ENCODE results near the gene SMPD3. TPM values are rescaled to one million over a fixed set of nuclear protein-coding genes. Genes with fewer than 3 reads are reported as not detected.

Gene SMPD3
- total and polyA plus RNA-seq, 2 donors: 0.18 to 2.0 TPM

DNA sequence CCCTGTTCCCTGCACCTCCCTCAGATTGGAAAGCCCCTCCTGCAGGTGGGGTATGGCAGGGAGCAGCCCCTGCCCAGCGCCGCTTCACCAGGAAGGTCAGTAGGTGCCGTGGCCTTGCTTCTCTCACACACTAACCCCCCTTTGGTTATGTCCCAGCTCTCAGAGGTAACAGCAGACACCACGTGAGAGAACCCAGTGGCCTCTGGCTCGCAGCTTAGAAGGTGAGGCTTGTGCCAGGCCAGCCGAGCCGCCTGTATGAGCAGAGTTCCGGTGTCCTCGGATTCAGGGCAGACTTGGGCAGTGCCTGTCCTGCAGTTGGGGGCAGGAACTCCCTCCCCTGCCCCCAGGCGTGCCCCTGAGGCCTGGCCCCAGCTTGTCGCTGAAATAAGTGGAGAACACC is 90.4 kb downstream of the SMPD3 start:
- H3K36me3 ChIP-seq (ENCODE audit: insufficient read depth): peaks cover 13% of the 10 kb centered on the region
- H3K4me1 ChIP-seq (ENCODE audit: insufficient read depth): no peaks in the 10 kb centered on the region
- no peak overlapping the region for H3K4me3 ChIP-seq (ENCODE audit: low read depth, low read length)
- no peak overlapping the region for H3K27ac ChIP-seq (ENCODE audit: low read depth)
- DNase-seq (ENCODE audit: extremely low spot score): no peak
- 92% methylated on average over 11 of the region's 11 CpGs for WGBS

- no peak overlapping the region for H3K27ac ChIP-seq (ENCODE audit: low read depth)
- H3K36me3 ChIP-seq (ENCODE audit: insufficient read depth): peaks cover 13% of the 10 kb centered on the region
- H3K4me3 ChIP-seq (ENCODE audit: low read depth, low read length): no peak overlapping the region
- no peaks in the 10 kb centered on the region for H3K4me1 ChIP-seq (ENCODE audit: insufficient read depth)
- WGBS: 93% methylated on average over 9 of the region's 9 CpGs
- no peak for DNase-seq (ENCODE audit: extremely low spot score)
These were observed 90.8 kb downstream of the SMPD3 start for GRCh38 chr16:68357521-68357922.

GRCh38 chr16:68356919-68357286 is 91.4 kb downstream of the SMPD3 start:
- WGBS: 93% methylated on average over 5 of the region's 5 CpGs
- Histone ChIP-seq H3K27ac (ENCODE audit: low read depth) (no peak overlapping the region), H3K36me3 (ENCODE audit: insufficient read depth) (peaks cover 13% of the 10 kb centered on the region), H3K4me3 (ENCODE audit: low read depth, low read length) (no peak overlapping the region), H3K4me1 (ENCODE audit: insufficient read depth) (no peaks in the 10 kb centered on the region)
- no peak for DNase-seq (ENCODE audit: extremely low spot score)

- 73% methylated on average over 28 of the region's 28 CpGs for WGBS
- Histone ChIP-seq H3K4me1 (ENCODE audit: insufficient read depth) (no peaks in the 10 kb centered on the region), H3K4me3 (ENCODE audit: low read depth, low read length) (no peak overlapping the region), H3K36me3 (ENCODE audit: insufficient read depth) (peaks cover 13% of the 10 kb centered on the region), H3K27ac (ENCODE audit: low read depth) (no peak overlapping the region)
- no peak for DNase-seq (ENCODE audit: extremely low spot score)
These were observed 91.9 kb downstream of the SMPD3 start for GRCh38 chr16:68356249-68356918.

- Histone ChIP-seq H3K4me1 (ENCODE audit: insufficient read depth) (no peaks in the 10 kb centered on the region), H3K27ac (ENCODE audit: low read depth) (no peak overlapping the region), H3K36me3 (ENCODE audit: insufficient read depth) (peaks cover 13% of the 10 kb centered on the region), H3K4me3 (ENCODE audit: low read depth, low read length) (no peak overlapping the region)
- WGBS: 83% methylated on average over 28 of the region's 28 CpGs
- no peak for DNase-seq (ENCODE audit: extremely low spot score)
These were observed 92.7 kb downstream of the SMPD3 start for GRCh38 chr16:68355447-68356248.

- WGBS: 92% methylated on average over 9 of the region's 9 CpGs
These were observed 93.5 kb downstream of the SMPD3 start for GRCh38 chr16:68354816-68355215.

GRCh38 chr16:68353366-68353765 is 94.9 kb downstream of the SMPD3 start:
- peaks cover 14% of the 10 kb centered on the region for H3K36me3 ChIP-seq (ENCODE audit: insufficient read depth)
- H3K27ac ChIP-seq (ENCODE audit: low read depth): no peak overlapping the region
- no peak for DNase-seq (ENCODE audit: extremely low spot score)
- H3K4me3 ChIP-seq (ENCODE audit: low read depth, low read length): no peak overlapping the region
- H3K4me1 ChIP-seq (ENCODE audit: insufficient read depth): no peaks in the 10 kb centered on the region
- WGBS: 92% methylated on average over 13 of the region's 13 CpGs

More at GRCh38 chr16:68354816-68355215, 93.5 kb downstream of the SMPD3 start:
- H3K4me3 ChIP-seq (ENCODE audit: low read depth, low read length): no peak overlapping the region
- DNase-seq (ENCODE audit: extremely low spot score): no peak
- H3K4me1 ChIP-seq (ENCODE audit: insufficient read depth): no peaks in the 10 kb centered on the region
- peaks cover 13% of the 10 kb centered on the region for H3K36me3 ChIP-seq (ENCODE audit: insufficient read depth)
- H3K27ac ChIP-seq (ENCODE audit: low read depth): no peak overlapping the region

DNA sequence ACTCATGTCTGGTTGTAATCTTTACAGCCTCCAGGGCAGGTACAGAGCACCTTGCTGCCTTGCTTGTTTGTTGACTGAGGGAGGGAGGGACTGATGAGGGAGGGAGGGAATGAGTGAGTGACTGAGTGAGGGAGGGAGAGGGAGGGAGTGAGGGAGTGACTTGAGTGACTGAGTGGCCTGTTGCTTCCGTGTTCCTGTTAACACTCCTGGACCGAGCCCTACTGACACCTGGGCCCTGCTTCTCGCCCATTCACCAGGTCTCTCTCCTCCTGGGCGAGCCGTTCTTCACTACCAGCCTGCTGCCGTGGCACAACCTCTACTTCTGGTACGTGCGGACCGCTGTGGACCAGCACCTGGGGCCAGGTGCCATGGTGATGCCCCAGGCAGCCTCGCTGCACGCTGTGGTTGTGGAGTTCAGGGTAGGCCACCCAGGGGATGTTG is 96.3 kb downstream of the SMPD3 start:
- peak; percentile 60 for DNase-seq (ENCODE audit: extremely low spot score)
- peaks cover 14% of the 10 kb centered on the region for H3K36me3 ChIP-seq (ENCODE audit: insufficient read depth)
- H3K4me3 ChIP-seq (ENCODE audit: low read depth, low read length): no peak overlapping the region
- H3K4me1 ChIP-seq (ENCODE audit: insufficient read depth): no peaks in the 10 kb centered on the region
- 88% methylated on average over 11 of the region's 11 CpGs for WGBS
- no peak overlapping the region for H3K27ac ChIP-seq (ENCODE audit: low read depth)

GRCh38 chr16:68351463-68351862 is 96.8 kb downstream of the SMPD3 start:
- DNase-seq (ENCODE audit: extremely low spot score): no peak
- Histone ChIP-seq H3K4me1 (ENCODE audit: insufficient read depth) (no peaks in the 10 kb centered on the region), H3K27ac (ENCODE audit: low read depth) (no peak overlapping the region), H3K36me3 (ENCODE audit: insufficient read depth) (peaks cover 13% of the 10 kb centered on the region), H3K4me3 (ENCODE audit: low read depth, low read length) (no peak overlapping the region)
- 80% methylated on average over 11 of the region's 11 CpGs for WGBS

DNA sequence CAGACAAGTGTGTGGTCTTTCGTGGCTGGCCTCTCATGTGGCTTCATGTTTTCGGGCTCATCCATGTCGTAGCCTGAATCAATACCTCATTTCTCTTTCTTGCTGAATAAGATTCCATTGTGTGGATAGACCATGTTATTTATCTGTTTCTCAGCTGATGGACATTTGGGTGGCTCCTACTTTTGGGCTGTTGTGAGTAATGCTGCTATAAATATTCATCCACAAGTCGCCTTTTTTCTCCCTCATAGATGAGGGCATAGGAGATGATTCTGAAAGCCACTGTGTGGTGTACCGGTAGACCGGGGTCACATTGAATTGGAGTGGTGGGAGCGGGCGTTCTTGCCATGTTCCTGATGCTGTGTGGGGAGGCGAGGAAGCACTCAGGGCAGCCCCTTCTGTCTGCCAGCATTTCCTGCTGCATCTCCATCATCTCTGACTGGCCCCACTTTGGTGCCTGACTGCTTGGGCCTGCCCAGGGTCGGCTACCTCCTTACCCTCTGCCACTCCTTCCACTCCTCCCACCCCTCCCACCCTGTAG is 97.4 kb downstream of the SMPD3 start:
- Histone ChIP-seq H3K36me3 (ENCODE audit: insufficient read depth) (peaks cover 13% of the 10 kb centered on the region), H3K27ac (ENCODE audit: low read depth) (no peak overlapping the region), H3K4me1 (ENCODE audit: insufficient read depth) (no peaks in the 10 kb centered on the region), H3K4me3 (ENCODE audit: low read depth, low read length) (no peak overlapping the region)
- 91% methylated on average over 10 of the region's 10 CpGs for WGBS
- no peak for DNase-seq (ENCODE audit: extremely low spot score)

GRCh38 chr16:68349838-68350410 is 98.4 kb downstream of the SMPD3 start:
- no peaks in the 10 kb centered on the region for H3K4me1 ChIP-seq (ENCODE audit: insufficient read depth)
- H3K36me3 ChIP-seq (ENCODE audit: insufficient read depth): peaks cover 11% of the 10 kb centered on the region
- no peak for DNase-seq (ENCODE audit: extremely low spot score)
- no peak overlapping the region for H3K27ac ChIP-seq (ENCODE audit: low read depth)
- H3K4me3 ChIP-seq (ENCODE audit: low read depth, low read length): no peak overlapping the region
- 90% methylated on average over 10 of the region's 10 CpGs for WGBS

- no peaks in the 10 kb centered on the region for H3K4me1 ChIP-seq (ENCODE audit: insufficient read depth)
- WGBS: 93% methylated on average over 27 of the region's 27 CpGs
- no peak for DNase-seq (ENCODE audit: extremely low spot score)
- peaks cover 8% of the 10 kb centered on the region for H3K36me3 ChIP-seq (ENCODE audit: insufficient read depth)
- no peak overlapping the region for H3K27ac ChIP-seq (ENCODE audit: low read depth)
- no peak overlapping the region for H3K4me3 ChIP-seq (ENCODE audit: low read depth, low read length)
These were observed 99.5 kb downstream of the SMPD3 start for GRCh38 chr16:68348639-68349445.

GRCh38 chr16:68347605-68348004 is 100.7 kb downstream of the SMPD3 start:
- Histone ChIP-seq H3K4me1 (ENCODE audit: insufficient read depth) (no peaks in the 10 kb centered on the region), H3K4me3 (ENCODE audit: low read depth, low read length) (no peak overlapping the region), H3K36me3 (ENCODE audit: insufficient read depth) (peaks cover 5% of the 10 kb centered on the region), H3K27ac (ENCODE audit: low read depth) (no peak overlapping the region)
- DNase-seq (ENCODE audit: extremely low spot score): no peak
- WGBS: 84% methylated on average over 4 of the region's 4 CpGs
